IPS DF 6.9 (cell line): ENCODE results near the gene P4HA2.
A peak's percentile ranks its signal among the peaks of the same experiment; 100 is the strongest.

ENCODE experiments used
- DNase-seq: peaks from one replicate; pipeline ENCODE4 v3.0.0-alpha.2; 2013; ENCODE audit warnings: low read depth, low spot score
- H3K27ac ChIP-seq: one replicate; pipeline ENCODE4 v1.5.1; 2013; ENCODE audit warnings: low read length, control low read depth
- H3K27me3 ChIP-seq: 2 replicates; pipeline ENCODE4 v1.6.1; 2013; ENCODE audit warnings: mild to moderate bottlenecking, low read length; ENCODE audit not compliant: control insufficient read depth, insufficient read depth
- H3K36me3 ChIP-seq: 2 replicates; pipeline ENCODE4 v1.6.1; 2013; ENCODE audit warnings: low read length; ENCODE audit not compliant: control insufficient read depth, insufficient read depth
- H3K4me1 ChIP-seq: 2 replicates; pipeline ENCODE4 v1.6.1; 2013; ENCODE audit warnings: low read length; ENCODE audit not compliant: control insufficient read depth, insufficient read depth
- H3K4me3 ChIP-seq: 2 replicates; pipeline ENCODE4 v1.5.1; 2013; ENCODE audit warnings: mild to moderate bottlenecking, low read length
- H3K9me3 ChIP-seq: 2 replicates; pipeline ENCODE4 v1.6.1; 2013; ENCODE audit warnings: low read length, inconsistent platforms; ENCODE audit not compliant: control insufficient read depth, insufficient read depth
- WGBS: extraction: QIAGEN DNeasy Blood & Tissue Kit; methylation state at CpG from one replicate; pipeline ENCODE4 v1.1.7; 2013; ENCODE audit warnings: mixed read lengths, missing lambda C conversion rate; ENCODE audit not compliant: insufficient read length, insufficient coverage; 5-methylcytosine and 5-hydroxymethylcytosine counted together

P4HA2 gene

GRCh38 chr5:132227485-132228240 is at the start of gene P4HA2:
Gene P4HA2, minus strand, starts transcription at chr5:132227853. Its CDS starts 9,227 bp downstream, at chr5:132218626.
- Histone ChIP-seq H3K4me1 (peaks cover 4% of the 10 kb centered on the region), H3K9me3 (no peaks in the 10 kb centered on the region), H3K27ac (no peak within 1 kb of the TSS), H3K4me3 (peak within 1 kb of the TSS; percentile 70), H3K36me3 (no peaks in the 10 kb centered on the region), H3K27me3 (peaks cover 2% of the 10 kb centered on the region; the same call in 1 of the 2 replicates)
- DNase-seq, result peak; percentile 50
- no CpG with 5 or more reads among the region's 92 CpGs for WGBS

- H3K27me3 ChIP-seq, result no peaks in the 10 kb centered on the region
- no peak for DNase-seq
- H3K9me3 ChIP-seq, result no peaks in the 10 kb centered on the region
- H3K4me3 ChIP-seq, result no peak overlapping the region
- peaks cover 3% of the 10 kb centered on the region for H3K4me1 ChIP-seq
- H3K27ac ChIP-seq, result no peak overlapping the region
- H3K36me3 ChIP-seq, result no peaks in the 10 kb centered on the region; the same call in 1 of the 2 replicates
- WGBS, result no CpG with 5 or more reads among the region's 6 CpGs
These were observed 49.6 kb upstream of the P4HA2 start for GRCh38 chr5:132277256-132277655.

- Histone ChIP-seq H3K27ac (no peak overlapping the region), H3K27me3 (no peaks in the 10 kb centered on the region), H3K9me3 (no peaks in the 10 kb centered on the region), H3K4me3 (no peak overlapping the region), H3K4me1 (peaks cover 3% of the 10 kb centered on the region), H3K36me3 (no peaks in the 10 kb centered on the region; the same call in 1 of the 2 replicates)
- no peak for DNase-seq
- WGBS, result no CpG with 5 or more reads among the region's 5 CpGs
These were observed 47.9 kb upstream of the P4HA2 start for GRCh38 chr5:132275367-132276220.

- no CpG with 5 or more reads among the region's 14 CpGs for WGBS
- H3K36me3 ChIP-seq, result no peaks in the 10 kb centered on the region; the same call in 1 of the 2 replicates
- H3K4me1 ChIP-seq, result peaks cover 3% of the 10 kb centered on the region
- no peaks in the 10 kb centered on the region for H3K9me3 ChIP-seq
- H3K27me3 ChIP-seq, result no peaks in the 10 kb centered on the region
- no peak for DNase-seq
- no peak overlapping the region for H3K4me3 ChIP-seq
- H3K27ac ChIP-seq, result no peak overlapping the region
These were observed 46.6 kb upstream of the P4HA2 start for GRCh38 chr5:132274050-132274792.

- no CpG with 5 or more reads among the region's 2 CpGs for WGBS
- Histone ChIP-seq H3K9me3 (no peaks in the 10 kb centered on the region), H3K36me3 (no peaks in the 10 kb centered on the region; the same call in 1 of the 2 replicates), H3K4me3 (no peak overlapping the region), H3K4me1 (peaks cover 3% of the 10 kb centered on the region), H3K27ac (no peak overlapping the region), H3K27me3 (no peaks in the 10 kb centered on the region)
- no peak for DNase-seq
These were observed 46.0 kb upstream of the P4HA2 start for GRCh38 chr5:132273631-132274030.

GRCh38 chr5:132272311-132273210 is 44.9 kb upstream of the P4HA2 start:
- H3K4me1 ChIP-seq, result no peaks in the 10 kb centered on the region; the same call in 1 of the 2 replicates
- no peak overlapping the region for H3K27ac ChIP-seq
- DNase-seq, result no peak
- no CpG with 5 or more reads among the region's 37 CpGs for WGBS
- no peaks in the 10 kb centered on the region for H3K9me3 ChIP-seq
- H3K36me3 ChIP-seq, result no peaks in the 10 kb centered on the region; the same call in 1 of the 2 replicates
- no peaks in the 10 kb centered on the region for H3K27me3 ChIP-seq
- H3K4me3 ChIP-seq, result no peak overlapping the region

GRCh38 chr5:132271251-132272246 is 43.9 kb upstream of the P4HA2 start:
- WGBS, result no CpG with 5 or more reads among the region's 77 CpGs
- H3K4me3 ChIP-seq, result no peak overlapping the region
- H3K9me3 ChIP-seq, result no peaks in the 10 kb centered on the region
- no peaks in the 10 kb centered on the region for H3K27me3 ChIP-seq
- H3K36me3 ChIP-seq, result no peaks in the 10 kb centered on the region; the same call in 1 of the 2 replicates
- H3K4me1 ChIP-seq, result no peaks in the 10 kb centered on the region; the same call in 1 of the 2 replicates
- no peak overlapping the region for H3K27ac ChIP-seq
- DNase-seq, result no peak

GRCh38 chr5:132270706-132271105 is 43.1 kb upstream of the P4HA2 start:
- no peak for DNase-seq
- H3K27me3 ChIP-seq, result no peaks in the 10 kb centered on the region
- H3K4me1 ChIP-seq, result no peaks in the 10 kb centered on the region; the same call in 1 of the 2 replicates
- H3K27ac ChIP-seq, result no peak overlapping the region
- WGBS, result no CpG with 5 or more reads among the region's 6 CpGs
- H3K9me3 ChIP-seq, result no peaks in the 10 kb centered on the region
- no peak overlapping the region for H3K4me3 ChIP-seq
- no peaks in the 10 kb centered on the region; the same call in 1 of the 2 replicates for H3K36me3 ChIP-seq

GRCh38 chr5:132270335-132270665 is 42.6 kb upstream of the P4HA2 start:
- WGBS, result no CpG with 5 or more reads among the region's 1 CpG
- DNase-seq, result no peak
- no peaks in the 10 kb centered on the region; the same call in 1 of the 2 replicates for H3K4me1 ChIP-seq
- H3K27ac ChIP-seq, result no peak overlapping the region
- no peaks in the 10 kb centered on the region; the same call in 1 of the 2 replicates for H3K36me3 ChIP-seq
- no peak overlapping the region for H3K4me3 ChIP-seq
- H3K27me3 ChIP-seq, result no peaks in the 10 kb centered on the region
- H3K9me3 ChIP-seq, result no peaks in the 10 kb centered on the region
